Epidermal melanocyte (primary cell): ENCODE data around the gene FNIP1.
"Not testable (repeated sequence)": the region's sequence is repeated elsewhere in the genome, so short reads cannot be mapped to it uniquely, and the experiment has no call there.

ENCODE experiments used
- DNase-seq: peaks from one replicate; pipeline ENCODE4 v3.0.0; 2011; ENCODE audit warnings: low spot score; ENCODE audit not compliant: insufficient read length

Gene FNIP1

DNA sequence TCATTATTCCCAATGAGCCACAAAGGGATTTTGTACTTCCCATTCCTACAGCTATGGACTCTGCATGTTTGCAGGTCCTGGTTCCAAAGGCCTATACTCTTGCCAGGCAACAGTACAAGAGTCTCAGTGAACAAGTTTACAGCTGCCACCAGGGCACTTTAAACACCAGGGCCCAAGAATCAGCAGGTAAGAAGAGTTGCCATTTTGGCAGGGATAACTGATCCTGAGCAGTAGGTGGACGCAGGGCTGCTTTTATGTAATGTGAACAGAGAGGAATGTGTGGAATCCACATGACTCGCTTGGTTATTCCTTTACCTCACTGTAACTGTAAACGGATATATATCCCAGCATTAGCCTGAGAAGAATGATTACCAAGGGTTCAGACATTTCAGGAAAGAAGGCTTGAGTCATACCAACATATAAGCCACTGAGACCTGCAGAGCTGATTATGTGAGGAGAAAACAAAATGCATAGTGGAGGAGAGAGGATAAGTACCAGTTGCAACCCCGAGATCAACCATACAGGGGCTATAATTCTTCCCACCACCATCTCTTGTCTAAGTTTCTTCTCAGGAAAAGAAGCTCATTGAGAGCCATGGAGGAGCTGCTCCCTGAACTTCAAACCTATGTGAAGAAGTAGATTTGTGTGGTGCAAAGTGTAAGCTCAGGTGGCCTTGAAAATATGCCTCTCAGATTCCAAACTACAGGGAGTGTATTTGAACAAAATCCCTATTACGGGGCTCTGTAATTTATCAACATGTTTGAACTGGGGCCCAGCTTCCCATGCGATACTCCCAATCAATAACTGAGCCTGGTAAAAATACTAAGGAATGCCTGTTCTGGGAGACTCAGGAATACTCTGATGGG lies 186.4 kb downstream of the FNIP1 start:
- no peak for DNase-seq

DNA sequence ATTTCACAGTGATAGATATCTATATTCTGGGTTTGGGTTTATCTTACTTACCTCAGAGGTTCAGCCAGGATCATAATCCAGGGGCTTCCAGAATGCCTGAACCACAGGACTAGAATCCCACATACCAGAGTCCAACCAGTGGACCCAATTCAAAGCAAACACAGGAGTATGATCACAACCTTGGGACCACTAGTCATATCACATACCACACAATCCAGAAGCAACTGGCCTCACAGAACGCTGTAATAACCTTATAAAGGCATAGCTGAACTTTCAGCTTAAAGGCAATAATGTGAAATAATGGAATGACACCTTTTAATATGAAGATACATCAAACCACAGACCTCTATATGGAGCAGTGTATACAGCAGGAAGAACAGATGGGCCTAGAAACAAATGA lies 187.0 kb downstream of the FNIP1 start:
- DNase-seq: no peak

DNA sequence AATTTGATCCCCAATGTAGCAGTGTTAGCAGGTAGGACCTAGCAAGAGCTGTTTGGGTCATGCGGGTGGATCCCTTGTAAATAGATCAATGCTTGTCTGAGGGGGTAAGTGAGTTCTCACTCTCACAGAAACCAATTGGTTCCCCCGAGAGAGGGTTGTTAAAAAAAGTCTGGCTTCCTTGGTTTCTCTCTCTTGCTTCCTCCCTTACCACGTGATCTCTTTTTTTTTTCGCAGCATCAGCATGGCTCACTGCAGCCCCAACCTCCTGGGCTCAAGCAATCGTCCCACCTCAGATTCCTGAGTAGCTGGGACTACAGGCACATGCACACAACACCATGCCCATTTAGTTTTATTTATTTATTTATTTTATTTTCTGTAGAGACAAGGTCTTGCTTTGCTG lies 188.2 kb downstream of the FNIP1 start:
- no peak for DNase-seq

- no peak for DNase-seq
Measured at GRCh38 chr5:131607903-131608540, 188.8 kb downstream of the FNIP1 start.

DNA sequence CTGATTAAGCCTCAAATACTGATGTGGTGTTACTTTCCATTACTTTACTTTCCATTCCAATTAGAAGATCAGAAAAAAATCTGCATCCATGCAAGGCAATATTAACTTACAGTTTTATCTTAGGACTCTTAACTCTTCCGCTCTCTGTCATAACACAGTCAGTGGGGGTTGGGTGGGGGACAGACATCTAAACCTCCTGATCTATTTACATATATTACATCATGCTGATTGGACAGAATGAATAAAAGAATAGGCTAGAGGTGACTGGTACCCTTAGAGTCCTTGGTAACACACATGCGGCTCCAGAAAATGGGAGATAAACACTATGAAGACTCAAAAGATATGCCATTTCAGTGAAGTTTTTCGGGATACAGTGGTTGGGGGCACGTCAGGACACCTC lies 189.4 kb downstream of the FNIP1 start:
- DNase-seq: no peak

DNA sequence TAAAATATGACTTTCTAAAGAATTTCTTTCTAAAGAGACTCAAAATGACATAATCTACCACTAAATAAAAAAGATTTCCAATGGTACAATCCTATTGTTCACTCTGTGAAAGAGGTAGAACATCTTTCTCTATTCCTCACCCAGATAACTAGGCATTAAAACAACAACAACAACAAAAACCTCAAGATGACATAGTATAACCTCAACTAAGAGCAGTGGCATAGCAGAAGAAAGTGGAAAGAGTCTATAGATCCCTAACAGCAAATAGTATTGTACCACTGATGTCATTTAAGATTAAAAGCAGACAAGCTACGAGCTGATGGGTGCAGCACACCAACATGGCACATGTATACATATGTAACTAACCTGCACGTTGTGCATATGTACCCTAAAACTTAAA lies 191.7 kb downstream of the FNIP1 start:
- DNase-seq: no peak

- DNase-seq: no peak
Measured at GRCh38 chr5:131595088-131596033, 201.5 kb downstream of the FNIP1 start.

DNA sequence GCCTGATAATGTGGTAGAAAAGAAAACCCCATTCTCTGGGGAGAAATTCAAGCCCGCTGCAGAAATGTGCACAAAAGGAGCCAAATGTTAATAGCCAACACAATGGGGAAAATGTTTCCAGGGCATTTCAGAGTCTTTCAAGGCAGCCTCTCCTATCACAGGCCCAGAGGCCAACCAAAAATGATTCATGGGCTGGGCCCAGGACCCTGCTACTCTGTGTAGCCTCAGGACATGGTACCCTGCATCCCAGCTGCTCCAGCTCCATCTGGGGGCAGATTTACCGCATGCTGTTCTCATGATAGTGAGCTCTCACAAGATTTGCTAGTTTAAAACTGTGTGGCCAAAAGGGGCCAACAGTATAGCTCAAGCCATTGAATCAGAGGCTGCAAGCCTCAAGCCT lies 202.9 kb downstream of the FNIP1 start:
- DNase-seq: no peak

DNA sequence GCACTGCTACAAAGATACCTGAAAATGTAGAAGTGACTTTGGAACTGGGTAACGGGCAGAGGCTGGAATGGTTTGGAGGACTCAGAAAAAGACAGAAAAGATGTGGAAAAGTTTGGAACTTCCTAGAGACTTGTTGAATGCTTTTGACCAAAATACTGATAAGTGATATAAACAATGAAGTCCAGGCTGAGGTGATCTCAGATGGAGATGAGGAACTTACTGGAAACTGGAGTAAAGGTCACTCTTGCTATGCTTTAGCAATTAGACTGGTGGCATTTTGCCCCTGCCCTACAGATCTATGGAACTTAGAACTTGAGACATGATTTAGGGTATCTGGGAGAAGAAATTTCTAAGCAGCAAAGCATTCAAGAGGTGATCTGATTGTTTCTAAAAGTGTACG lies 203.4 kb downstream of the FNIP1 start:
- not testable (repeated sequence) for DNase-seq
